ENCODE measurements around the gene WDR3. TPM values are rescaled to one million over a fixed set of nuclear protein-coding genes. Genes with fewer than 3 reads are reported as not detected.

The WDR3 gene
- total and polyA plus RNA-seq, 10 of the 15 experiments (the other 5 are each of a cell fraction or from before 2014, with no cell fraction given) = 24.0 to 66.5 (median 42.9) TPM

- no peaks in the 10 kb centered on the region for H3K79me2 ChIP-seq (ENCODE audit: control insufficient read depth, insufficient read depth, low read length)
- FAIRE-seq (no peak), ATAC-seq (no peak), DNase-seq (ENCODE audit: low read depth, low spot score) (no peak)
- BruUV-seq (replicated peaks) = no TSS peak
- RAD21 ChIA-PET (ENCODE audit: unreplicated experiment) = no interaction called here
- WGBS (ENCODE audit: insufficient coverage, insufficient replicate concordance, low lambda C conversion rate, missing lambda C conversion rate) = 94% methylated on average over 3 of the region's 3 CpGs
- H3K27me3 ChIP-seq (replicated peaks in 1 of 2; ENCODE audit: control insufficient read depth in 2 of 2, insufficient read depth in 2 of 2, low read length in 1 of 2) = no peaks in the 10 kb centered on the region
- H3K36me3 ChIP-seq (ENCODE audit: control insufficient read depth in 2 of 2, insufficient read depth in 2 of 2, low read length in 1 of 2) = peaks cover 0 to 4% of the 10 kb centered on the region in 2 experiments; a peak in 1 of 4 replicates
- POLR2A ChIA-PET = no interaction called here
- no peak overlapping the region for H2AFZ ChIP-seq (ENCODE audit: control insufficient read depth, low read depth, low read length)
- H4K20me1 ChIP-seq (ENCODE audit: control insufficient read depth, insufficient read depth) = no peaks in the 10 kb centered on the region
- CTCF ChIA-PET = interaction anchor here (1.2 kb wide), 1 partner anchor 9 kb away, joined by 4 read pairs; no protein-coding TSS in a partner anchor
- intact Hi-C loops (cut with micrococcal nuclease; ENCODE audit: unreplicated experiment) (no loop called here), in situ Hi-C loops (cut with MboI) (no loop called here)
- SMC1A ChIA-PET (ENCODE audit: uncharacterized antibody, unreplicated experiment) = interaction anchor here (0.6 kb wide), 1 partner anchor 138 kb away, joined by 3 read pairs; no protein-coding TSS in a partner anchor
- H3K9ac ChIP-seq (ENCODE audit: control insufficient read depth, insufficient read depth, low read length) = no peak overlapping the region
- H3K27ac ChIP-seq (ENCODE audit: control insufficient read depth, insufficient read depth) = no peak overlapping the region
- no peaks in the 10 kb centered on the region for H3K4me1 ChIP-seq (ENCODE audit: control insufficient read depth, insufficient read depth, low read length)
- TF ChIP-seq SIX5 (IDR thresholded peaks at IDR 0.05; ENCODE audit: low read depth, low read length, severe bottlenecking) (no peak), POLR2A (IDR thresholded peaks at IDR 0.05; ENCODE audit: low read depth, low read length) (no peak), STAT1 (conservative IDR thresholded peaks at IDR 0.05) (no peak), MLLT1 (IDR thresholded peaks at IDR 0.05) (no peak), CHD2 (IDR thresholded peaks at IDR 0.05; ENCODE audit: borderline replicate concordance, low read depth, low read length) (no peak), PAX5 (IDR thresholded peaks at IDR 0.05; ENCODE audit: borderline replicate concordance, low read depth, low read length) (no peak), CTCF (IDR thresholded peaks at IDR 0.05 in 2 of 3, conservative IDR thresholded peaks at IDR 0.05 in 1 of 3; ENCODE audit: control insufficient read depth in 2 of 3, extremely low read depth in 1 of 3, insufficient read depth in 1 of 3, low read depth in 3 of 3, low read length in 3 of 3) (no peak), NR2F1 (conservative IDR thresholded peaks at IDR 0.05) (no peak), RFX5 (IDR thresholded peaks at IDR 0.05; ENCODE audit: low read depth, low read length) (no peak), SIN3A (IDR thresholded peaks at IDR 0.05; ENCODE audit: low read depth, low read length) (no peak), FOXK2 (IDR thresholded peaks at IDR 0.05) (no peak), MTA2 (IDR thresholded peaks at IDR 0.05; ENCODE audit: low read depth) (no peak), PAX8 (IDR thresholded peaks at IDR 0.05) (no peak), BMI1 (IDR thresholded peaks at IDR 0.05; ENCODE audit: borderline replicate concordance) (no peak), USF1 (IDR thresholded peaks at IDR 0.05; ENCODE audit: borderline replicate concordance, extremely low read length, insufficient read depth, low read depth, low read length) (no peak)
- no peak overlapping the region for H3K4me3 ChIP-seq
- H3K9me3 ChIP-seq (replicated peaks; ENCODE audit: control insufficient read depth, insufficient read depth, low read length) = no peaks in the 10 kb centered on the region
- no peak overlapping the region for H3K4me2 ChIP-seq (ENCODE audit: control insufficient read depth, insufficient read depth)
Measured at GRCh38 chr1:117904485-117904884, 25.1 kb upstream of the WDR3 start.
